GM23338 (cell line): Measurements from ENCODE around the gene TPST1.

Experiments
- CREB1 ChIP-seq: fragments of 250-450 bp; sonication (Bioruptor Pico); IDR thresholded peaks from 2 replicates; pipeline ENCODE4 v1.5.0; 2020; ENCODE audit warnings: low read depth, mild to moderate bottlenecking, moderate library complexity
- CTCF ChIP-seq, 2 experiments: fragments of 200-600 bp in 1 of 2; sonication (generic) in 1 of 2; conservative IDR thresholded peaks; 2 replicates each; pipeline versions ENCODE4 v1.5.1 to v1.6.1; 2016 to 2017; ENCODE audit warnings: antibody characterized with exemption in 2 of 2, low read depth in 2 of 2, mild to moderate bottlenecking in 2 of 2, moderate library complexity in 1 of 2
- ETS1 ChIP-seq: IDR thresholded peaks from 2 replicates; pipeline ENCODE4 v1.6.1; 2016; ENCODE audit warnings: antibody characterized with exemption
- EZH2 ChIP-seq: fragments of 200-600 bp; sonication (generic); IDR thresholded peaks from one replicate; pipeline ENCODE4 v1.8.0; 2017; ENCODE audit warnings: antibody characterized with exemption, mild to moderate bottlenecking, low read depth; ENCODE audit not compliant: unreplicated experiment
- EZH2phosphoT487 ChIP-seq: fragments of 200-600 bp; sonication (generic); IDR thresholded peaks from one replicate; pipeline ENCODE4 v1.8.1; 2018; ENCODE audit warnings: antibody characterized with exemption; ENCODE audit not compliant: unreplicated experiment
- JUNB ChIP-seq: IDR thresholded peaks from one replicate; pipeline ENCODE4 v1.6.1; 2016; ENCODE audit warnings: antibody characterized with exemption; ENCODE audit not compliant: unreplicated experiment
- NANOG ChIP-seq: IDR thresholded peaks from 2 replicates; pipeline ENCODE4 v1.6.1; 2016; ENCODE audit warnings: antibody characterized with exemption, borderline replicate concordance
- POLR2AphosphoS5 ChIP-seq: IDR thresholded peaks from 2 replicates; pipeline ENCODE4 v1.6.1; 2016; ENCODE audit warnings: antibody characterized with exemption, low read depth
- REST ChIP-seq: IDR thresholded peaks from one replicate; pipeline ENCODE4 v1.6.1; 2018; ENCODE audit warnings: antibody characterized with exemption; ENCODE audit not compliant: unreplicated experiment
- STAT1 ChIP-seq: IDR thresholded peaks from one replicate; pipeline ENCODE4 v1.6.1; 2016; ENCODE audit warnings: antibody characterized with exemption; ENCODE audit not compliant: unreplicated experiment
- ZNF462 ChIP-seq: fragments of 250-450 bp; sonication (Bioruptor Pico); IDR thresholded peaks from 2 replicates; pipeline ENCODE4 v1.5.0; 2020; ENCODE audit warnings: mild to moderate bottlenecking, moderate library complexity

- TF ChIP-seq CTCF (conservative IDR thresholded peaks at IDR 0.05; ENCODE audit: low read depth in 2 of 2) (no peak), EZH2 (no peak), REST (no peak), EZH2phosphoT487 (no peak), POLR2AphosphoS5 (no peak), ETS1 (no peak), CREB1 (CRISPR knock-in tag) (no peak), JUNB (no peak), STAT1 (no peak), NANOG (no peak), ZNF462 (no peak)
Observed at GRCh38 chr7:66277492-66277891, 72.4 kb downstream of the TPST1 start.
